GM18870 (cell line): Measurements from ENCODE around the gene MAN2A2.
"Not testable (repeated sequence)": the region's sequence is repeated elsewhere in the genome, so short reads cannot be mapped to it uniquely, and the experiment has no call there.

Experiments
- ATAC-seq: cut with Tn5 transposase; IDR thresholded peaks from one replicate; pipeline ENCODE4 v1.9.1; 2021; ENCODE audit warnings: moderate library complexity; ENCODE audit not compliant: unreplicated experiment

The MAN2A2 gene

DNA sequence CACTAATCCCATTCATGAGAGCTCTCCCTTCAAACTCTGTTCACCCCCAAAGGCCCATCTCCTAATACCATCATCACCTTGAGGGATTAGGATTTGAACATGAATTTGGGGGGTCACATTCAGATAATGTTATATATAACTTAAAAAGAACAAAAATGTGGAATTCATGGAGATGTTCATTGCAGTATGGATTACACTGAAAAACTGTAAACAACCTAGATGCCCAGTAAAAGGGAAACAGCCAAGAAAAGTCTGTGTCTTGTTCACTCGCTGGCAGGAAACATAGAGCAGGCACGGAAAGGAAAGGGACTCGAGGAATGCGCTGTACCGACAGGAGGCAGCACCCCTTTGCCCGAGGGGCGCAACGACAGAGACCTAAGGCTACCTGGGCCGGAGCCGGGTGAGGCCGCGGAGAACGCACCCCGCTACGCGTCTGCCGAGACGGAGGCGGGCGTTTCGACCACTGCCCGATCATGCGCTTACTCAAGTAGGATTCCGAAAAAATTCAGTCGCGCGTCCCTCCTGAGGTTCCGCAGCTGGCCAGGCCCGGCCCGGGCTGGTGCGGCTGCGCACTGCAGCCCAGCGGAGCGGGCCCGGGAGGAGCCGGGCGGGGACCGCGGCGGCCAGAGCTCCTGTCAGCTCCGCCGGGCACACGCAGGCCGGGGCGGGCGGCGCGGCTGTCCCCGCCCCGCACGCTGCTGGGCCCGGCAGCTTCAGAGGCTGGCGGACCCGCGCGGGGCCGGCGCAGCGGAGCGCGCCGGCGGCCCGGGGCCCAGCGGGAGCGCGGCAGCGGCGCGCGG is 862 bp upstream of the MAN2A2 start:
- peak; percentile 72 for ATAC-seq

GRCh38 chr15:90903733-90904536 is 833 bp downstream of the MAN2A2 start:
- ATAC-seq: no peak

- no peak for ATAC-seq
These were observed 1.6 kb downstream of the MAN2A2 start for GRCh38 chr15:90904746-90905145.

- no peak for ATAC-seq
These were observed 2.4 kb downstream of the MAN2A2 start for GRCh38 chr15:90905306-90906180.

DNA sequence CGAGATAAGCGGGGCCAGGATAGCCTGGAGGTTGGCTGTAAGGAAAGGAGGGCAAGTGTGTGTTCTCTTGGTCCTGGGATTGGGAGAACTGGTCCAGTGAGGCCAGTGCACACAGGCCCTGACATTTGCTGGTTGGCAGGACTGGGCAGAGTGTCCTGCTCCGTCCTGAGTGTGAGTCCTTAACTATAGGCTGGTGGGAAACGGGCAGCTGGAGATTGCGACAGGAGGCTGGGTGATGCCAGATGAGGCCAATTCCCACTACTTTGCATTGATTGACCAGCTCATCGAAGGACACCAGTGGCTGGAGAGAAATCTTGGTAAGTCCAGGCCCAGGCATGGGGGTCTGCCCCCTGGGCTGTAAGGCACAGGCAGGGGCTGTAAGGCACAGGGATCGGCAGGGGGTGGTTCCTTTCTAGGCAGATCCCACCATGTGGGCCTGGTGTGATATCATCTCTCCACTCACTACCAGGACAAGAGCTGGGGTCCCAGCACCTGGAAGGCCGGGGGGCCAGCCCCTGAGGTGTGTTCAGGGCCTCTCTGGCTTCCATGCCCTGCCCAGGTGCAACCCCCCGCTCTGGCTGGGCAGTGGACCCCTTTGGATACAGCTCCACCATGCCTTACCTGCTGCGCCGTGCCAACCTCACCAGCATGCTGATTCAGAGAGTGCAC is 3.2 kb downstream of the MAN2A2 start:
- no peak for ATAC-seq

- ATAC-seq: no peak
These were observed 4.1 kb downstream of the MAN2A2 start for GRCh38 chr15:90907051-90907660.

DNA sequence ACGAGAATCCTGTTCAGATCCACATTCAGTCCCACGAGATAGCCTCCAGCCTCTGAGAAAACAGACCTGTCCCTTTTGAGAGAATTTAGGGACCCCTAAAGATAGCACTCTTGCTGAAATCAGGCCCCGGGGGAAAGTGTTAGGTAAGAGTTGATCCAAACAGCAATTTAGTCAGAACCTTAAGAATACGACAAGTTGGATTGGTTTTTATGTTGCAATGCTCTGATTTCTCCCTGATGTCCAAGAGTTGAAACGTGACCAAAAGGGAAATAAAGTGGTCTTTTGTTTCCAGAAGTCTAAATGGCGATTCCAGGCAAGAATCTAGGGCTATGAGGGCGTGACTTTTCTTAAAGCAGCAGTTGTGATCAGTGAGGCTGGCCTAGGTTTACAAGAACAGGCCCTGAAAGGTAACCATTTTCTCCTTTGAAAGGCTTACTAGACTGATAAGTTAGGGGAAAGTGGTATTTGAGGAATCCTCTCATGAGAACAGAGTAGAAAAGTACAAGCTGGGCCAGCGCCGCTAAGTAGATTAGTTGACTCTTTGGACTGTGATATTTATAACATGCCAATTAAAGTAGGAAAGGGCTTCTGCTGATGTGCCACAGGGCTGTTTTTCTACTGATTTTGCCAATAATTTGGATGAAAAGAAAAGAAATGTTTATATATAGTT is 4.9 kb downstream of the MAN2A2 start:
- ATAC-seq: no peak

- ATAC-seq: not testable (repeated sequence)
These were observed 6.3 kb downstream of the MAN2A2 start for GRCh38 chr15:90909449-90909848.

- no peak for ATAC-seq
These were observed 6.9 kb downstream of the MAN2A2 start for GRCh38 chr15:90909976-90910375.

- no peak for ATAC-seq
These were observed 7.6 kb downstream of the MAN2A2 start for GRCh38 chr15:90910441-90911301.

GRCh38 chr15:90911302-90911623 is 8.2 kb downstream of the MAN2A2 start:
- no peak for ATAC-seq

DNA sequence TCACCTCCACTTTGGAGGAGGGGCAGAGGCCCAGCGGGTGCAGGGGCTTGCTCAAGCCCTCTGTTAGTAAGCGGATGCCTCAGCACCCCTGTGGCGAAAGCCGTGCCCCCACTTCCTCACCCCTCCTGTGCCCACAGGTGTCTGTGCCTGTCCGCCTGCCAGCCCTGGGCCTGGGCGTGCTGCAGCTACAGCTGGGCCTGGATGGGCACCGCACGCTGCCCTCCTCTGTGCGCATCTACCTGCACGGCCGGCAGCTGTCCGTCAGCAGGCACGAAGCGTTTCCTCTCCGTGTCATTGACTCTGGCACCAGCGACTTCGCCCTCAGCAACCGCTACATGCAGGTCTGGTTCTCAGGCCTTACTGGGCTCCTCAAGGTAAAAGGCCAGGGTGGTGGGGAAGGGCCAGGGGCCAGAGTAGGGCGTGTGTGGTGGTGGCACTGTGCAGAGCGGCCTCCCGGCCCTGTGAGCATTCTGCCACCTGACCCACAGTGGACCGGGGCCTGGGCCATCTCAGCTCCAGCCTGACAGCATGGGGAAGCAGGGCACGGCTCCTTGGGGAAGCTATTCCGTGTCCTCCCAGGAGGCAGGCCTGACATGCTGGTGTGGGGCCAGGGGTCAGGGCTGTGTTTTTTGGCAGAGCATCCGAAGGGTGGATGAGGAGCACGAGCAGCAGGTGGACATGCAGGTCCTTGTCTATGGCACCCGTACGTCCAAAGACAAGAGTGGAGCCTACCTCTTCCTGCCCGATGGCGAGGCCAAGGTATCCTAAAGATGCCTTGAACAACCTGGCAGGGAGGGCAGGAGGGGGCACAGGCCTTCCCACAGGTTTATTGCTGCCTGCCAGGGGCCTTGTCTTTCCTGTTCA is 9.0 kb downstream of the MAN2A2 start:
- no peak for ATAC-seq

DNA sequence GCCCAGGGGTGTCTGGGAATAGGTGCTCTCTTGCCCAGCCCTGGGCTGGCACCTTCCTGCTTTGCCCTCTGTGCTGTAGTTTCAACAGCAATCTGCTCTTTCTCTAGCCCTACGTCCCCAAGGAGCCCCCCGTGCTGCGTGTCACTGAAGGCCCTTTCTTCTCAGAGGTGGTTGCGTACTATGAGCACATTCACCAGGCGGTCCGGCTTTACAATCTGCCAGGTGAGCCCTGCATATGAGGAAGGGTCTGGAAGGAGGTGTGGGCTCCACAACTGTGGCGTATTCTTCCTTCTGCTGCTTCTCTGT is 9.6 kb downstream of the MAN2A2 start:
- ATAC-seq: no peak

DNA sequence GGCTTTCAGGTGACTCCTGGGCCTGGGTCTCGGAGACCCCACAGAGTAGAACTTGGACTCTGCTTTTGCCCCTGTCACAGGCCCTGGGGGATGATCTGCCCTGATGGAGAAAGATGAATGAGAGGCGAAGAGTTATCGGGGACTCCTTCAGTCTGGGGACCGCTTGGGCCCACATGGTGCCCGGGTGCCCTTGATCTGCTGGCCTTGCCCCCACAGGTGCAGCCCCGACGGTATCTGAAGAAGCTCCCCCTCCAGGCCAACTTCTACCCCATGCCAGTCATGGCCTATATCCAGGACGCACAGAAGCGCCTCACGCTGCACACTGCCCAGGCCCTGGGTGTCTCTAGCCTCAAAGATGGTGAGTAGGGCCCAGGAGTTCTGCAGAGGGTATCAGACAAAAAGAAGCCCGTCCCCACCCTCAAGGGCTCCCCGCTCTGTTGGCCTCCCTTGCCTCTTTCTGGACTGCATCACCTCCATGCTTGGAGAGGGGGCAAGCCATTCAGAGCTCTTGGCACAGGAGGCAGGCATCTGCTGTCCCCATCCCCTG is 10.4 kb downstream of the MAN2A2 start:
- no peak for ATAC-seq

DNA sequence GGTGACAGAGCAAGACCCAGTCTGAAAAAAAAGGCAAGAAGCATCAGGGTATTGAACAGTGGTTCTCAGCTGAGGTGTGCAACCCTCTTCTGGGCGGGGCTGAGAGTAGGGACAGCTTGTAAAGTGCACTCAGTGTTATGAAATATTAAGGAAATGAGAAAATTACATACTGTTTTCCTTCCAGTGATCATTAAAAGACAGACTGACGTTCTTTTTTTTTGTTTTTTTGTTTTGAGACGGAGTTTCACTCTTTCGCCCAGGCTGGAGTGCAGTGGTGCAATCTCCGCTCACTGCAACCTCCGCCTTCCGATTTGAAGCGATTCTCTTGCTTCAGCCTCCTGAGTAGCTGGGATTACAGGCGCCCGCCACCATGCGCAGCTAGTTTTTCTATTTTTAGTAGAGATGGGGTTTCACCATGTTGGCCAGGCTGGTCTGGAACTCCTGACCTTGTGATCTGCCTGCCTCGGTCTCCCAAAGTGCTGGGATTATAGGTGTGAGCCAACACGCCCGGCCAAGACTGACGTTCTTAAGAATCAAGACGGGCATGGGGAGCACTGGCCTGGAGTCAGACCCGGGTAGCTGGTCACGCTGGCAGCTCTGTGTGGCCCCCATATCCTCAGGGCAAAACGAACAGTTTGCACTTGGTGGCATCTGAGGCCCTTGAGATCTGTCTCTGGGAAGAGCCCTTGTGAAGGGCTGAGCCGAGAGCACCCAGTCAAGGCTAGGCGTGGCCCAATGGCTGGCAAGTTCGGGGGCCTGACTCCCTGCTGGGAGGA is 11.4 kb downstream of the MAN2A2 start:
- no peak for ATAC-seq

DNA sequence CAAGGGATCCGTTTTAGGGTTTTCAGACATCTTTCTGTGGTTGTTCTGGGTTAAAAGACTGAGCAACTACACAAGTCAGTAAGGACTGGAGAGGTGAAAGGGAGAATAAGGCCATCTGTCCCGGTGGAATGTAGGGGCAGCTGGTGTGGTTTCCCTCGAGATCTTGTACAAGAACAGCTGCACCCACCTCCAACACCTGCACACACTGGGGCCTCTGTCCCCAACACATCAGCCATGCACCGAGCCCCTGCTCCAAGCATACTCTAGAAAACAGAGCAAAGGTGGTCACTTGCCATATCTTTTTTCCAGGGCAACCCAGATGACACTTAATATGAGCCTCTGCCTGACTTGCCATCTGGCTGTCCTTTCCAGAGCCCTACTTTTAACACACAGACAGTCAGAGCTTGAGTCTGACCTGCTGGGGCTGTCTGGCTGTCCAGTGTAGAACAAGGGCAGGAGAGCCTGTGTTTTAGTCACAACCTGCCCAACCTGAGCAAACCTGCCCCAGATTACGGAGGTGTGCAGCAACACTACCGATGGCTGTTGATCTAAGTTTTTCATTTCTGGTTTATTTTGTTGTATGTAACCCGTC is 12.2 kb downstream of the MAN2A2 start:
- ATAC-seq: no peak
